Activated gamma-delta T cell (primary cell): ENCODE measurements around the gene KLHL29.

ENCODE experiments used
- DNase-seq: peaks from one replicate; lab custom pipeline; 2025; lab: John Stamatoyannopoulos, UW

The KLHL29 gene

DNA sequence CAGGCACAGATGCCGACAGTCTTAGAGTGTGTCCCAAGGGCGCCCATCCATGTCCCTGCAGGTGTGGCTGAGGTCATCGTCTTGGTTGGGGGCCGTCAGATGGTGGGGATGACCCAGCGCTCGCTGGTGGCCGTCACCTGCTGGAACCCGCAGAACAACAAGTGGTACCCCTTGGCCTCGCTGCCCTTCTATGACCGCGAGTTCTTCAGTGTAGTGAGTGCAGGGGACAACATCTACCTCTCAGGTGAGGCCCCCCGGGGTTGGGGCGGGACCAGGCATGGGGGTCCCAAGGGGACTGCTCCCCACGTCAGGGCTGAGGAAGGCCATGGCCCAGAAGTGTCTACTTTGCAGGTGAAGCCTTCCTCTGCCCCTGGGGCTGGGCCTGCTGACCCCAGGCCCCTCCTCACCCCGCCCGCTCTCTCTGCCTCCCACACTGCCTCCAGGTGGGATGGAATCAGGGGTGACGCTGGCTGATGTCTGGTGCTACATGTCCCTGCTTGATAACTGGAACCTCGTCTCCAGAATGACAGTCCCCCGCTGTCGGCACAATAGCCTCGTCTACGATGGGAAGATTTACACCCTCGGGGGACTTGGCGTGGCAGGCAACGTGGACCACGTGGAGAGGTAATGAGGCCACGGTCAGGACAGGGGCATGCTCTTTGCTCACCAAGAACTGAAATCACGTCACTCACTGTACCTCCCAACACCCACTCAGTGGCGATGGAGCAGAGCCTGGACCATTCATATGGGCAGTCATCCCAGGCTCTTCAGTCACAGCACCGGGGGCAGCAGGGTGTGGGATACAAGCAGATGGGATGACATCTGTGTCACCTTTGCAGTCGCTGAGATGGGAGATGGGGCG, 311.1 kb downstream of the KLHL29 start:
- no peak for DNase-seq

DNA sequence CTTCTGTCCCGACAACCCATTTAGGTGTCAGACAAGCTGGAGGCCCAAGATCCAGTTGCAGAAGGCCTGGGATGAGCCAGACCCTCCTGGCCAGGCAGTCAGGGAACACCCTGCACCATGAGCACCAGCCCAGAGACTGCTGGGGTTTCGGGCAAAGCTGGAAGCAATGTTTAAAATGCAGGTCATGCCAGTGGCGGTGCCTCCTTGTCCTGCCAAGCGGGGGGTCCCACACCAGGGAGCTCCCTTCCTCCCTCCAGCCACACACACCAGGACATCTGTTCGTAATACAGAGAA, 311.7 kb downstream of the KLHL29 start:
- no peak for DNase-seq

DNA sequence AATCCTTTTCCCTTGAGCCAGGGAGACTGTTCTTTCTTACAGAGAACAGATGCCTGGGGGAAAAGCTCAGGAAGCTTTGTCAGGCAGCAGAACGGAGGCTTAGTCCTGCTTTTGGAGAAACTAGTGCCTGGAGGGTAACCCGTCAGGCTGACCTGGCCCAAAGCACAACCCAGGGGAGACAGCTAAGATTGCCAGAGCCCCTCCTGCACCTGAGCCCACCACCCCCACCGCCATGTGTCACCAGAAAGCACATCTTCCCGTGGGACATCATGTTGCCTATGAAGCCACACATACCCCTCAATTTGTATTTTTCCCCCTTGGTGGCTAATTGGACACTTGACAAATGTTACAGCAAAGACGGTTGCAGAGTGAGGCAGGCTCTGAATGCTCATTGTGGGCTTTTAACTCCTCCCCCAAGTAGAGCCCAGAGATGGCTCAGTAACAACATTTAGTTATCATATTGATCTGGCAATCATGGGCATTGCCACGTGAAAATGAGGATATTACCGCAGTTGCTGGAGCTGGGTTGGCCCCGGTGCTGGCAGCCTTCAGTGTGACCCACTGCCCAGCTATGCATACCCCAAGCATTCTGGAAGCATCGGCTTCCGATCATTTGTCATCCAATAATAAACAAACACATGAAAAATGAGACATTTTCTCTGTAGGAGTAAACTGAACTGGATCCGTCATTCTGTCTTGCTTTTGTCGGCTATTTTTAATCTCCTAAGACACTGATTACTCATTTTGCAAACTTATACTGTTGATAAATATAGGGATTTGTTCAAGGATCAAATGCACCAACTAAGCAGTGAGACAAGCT, 312.5 kb downstream of the KLHL29 start:
- no peak for DNase-seq

DNA sequence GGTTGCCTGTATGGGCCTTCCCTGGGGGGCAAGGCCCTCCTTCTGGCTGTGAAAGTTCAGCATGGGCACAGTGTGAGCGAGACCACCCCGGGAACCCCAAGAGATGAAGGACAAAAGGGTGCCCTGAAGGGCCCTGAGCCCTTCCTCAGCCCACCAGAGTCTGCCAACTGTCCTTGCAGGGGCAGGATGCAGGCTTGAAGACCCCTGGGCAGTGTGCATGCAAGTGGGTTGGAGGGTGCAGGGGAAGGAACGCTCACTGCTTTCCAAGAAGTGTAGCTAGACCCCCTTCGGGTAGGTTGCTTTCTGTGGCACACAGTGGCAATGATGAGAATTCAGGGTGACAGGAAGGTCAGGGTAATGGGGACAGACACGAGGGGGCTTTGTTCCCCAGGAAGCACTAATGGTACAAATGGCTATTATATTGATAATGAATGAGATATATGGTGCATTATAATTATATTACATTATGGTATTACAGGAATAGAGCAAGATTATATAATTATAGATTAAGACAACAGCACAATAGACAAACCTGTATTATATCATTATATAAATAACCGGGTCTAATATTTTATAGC, 313.2 kb downstream of the KLHL29 start:
- no peak for DNase-seq

DNA sequence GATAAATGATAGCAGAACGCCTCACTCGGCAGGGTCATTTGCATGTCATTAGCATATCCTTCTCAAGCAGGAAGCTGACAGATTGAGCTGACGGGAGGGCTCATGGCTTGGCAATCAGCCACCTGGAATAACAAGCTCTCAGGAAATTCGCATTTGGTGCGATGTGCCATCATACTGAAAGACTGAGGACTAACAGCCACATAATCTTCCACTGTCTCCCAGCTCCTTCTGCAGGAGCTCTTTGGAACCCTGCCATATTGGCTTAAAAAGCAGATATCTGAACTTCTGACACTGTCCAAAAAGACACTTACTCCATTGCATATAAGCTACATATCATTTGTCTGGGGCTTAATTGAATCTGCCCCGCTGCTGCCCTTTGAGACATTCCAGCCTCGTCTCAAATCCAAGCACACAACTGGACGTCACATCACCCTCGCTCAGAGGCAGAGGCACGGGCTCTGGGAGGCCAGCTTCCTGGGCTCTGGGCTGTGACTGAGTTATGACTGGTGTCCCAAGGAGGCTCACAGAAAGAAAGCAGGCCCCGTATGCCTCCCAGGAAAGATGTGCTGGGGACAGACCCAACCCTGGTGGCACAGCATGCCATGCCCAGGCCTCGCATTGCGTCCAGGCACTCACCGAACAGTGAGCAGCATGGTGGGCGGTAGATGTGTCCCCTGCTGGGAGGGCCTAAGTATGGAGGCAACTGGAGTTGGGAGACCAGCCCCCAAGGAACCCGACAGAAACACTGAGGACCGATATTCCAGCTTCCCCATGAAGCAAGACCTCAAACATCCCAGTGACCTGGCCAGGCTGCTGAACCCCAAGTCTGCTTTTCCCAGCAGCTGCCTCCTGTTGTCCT, 314.0 kb downstream of the KLHL29 start:
- DNase-seq = no peak

DNA sequence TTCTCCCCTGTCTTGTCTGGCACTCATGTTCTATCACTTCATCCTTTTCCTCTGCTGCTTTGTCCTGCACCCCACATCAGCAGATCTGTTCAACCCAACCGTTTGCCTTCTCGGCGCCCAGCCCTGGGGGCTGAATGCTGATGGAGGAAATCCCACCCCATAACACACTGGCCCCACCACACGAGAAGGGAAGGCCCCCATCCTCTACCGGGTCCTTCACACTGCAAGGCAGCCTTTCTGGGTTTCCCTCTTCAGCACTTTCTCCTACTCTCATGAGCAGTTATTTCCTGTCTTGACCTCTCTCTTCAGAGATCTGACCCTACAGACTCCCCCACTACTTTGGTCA, 314.6 kb downstream of the KLHL29 start:
- no peak for DNase-seq

DNA sequence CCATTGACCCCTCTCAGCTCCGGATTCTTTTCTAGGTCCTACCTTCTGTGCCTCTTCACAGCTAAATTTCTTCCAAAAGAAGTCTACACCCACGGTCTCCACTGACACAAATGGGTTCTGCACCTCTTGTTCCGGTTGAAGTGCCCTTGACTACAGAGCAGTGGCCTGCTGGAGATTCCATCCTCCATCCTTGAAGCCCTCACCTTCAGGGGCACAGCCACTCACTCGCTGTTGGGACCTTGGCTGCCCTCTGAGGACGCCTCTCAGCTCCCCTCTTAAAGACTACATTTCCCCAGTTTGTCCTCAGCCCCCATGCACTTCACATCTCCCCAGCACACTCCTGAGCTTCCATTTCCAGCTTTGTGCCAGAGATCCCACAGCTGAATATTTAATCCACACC, 315.6 kb downstream of the KLHL29 start:
- DNase-seq = no peak

DNA sequence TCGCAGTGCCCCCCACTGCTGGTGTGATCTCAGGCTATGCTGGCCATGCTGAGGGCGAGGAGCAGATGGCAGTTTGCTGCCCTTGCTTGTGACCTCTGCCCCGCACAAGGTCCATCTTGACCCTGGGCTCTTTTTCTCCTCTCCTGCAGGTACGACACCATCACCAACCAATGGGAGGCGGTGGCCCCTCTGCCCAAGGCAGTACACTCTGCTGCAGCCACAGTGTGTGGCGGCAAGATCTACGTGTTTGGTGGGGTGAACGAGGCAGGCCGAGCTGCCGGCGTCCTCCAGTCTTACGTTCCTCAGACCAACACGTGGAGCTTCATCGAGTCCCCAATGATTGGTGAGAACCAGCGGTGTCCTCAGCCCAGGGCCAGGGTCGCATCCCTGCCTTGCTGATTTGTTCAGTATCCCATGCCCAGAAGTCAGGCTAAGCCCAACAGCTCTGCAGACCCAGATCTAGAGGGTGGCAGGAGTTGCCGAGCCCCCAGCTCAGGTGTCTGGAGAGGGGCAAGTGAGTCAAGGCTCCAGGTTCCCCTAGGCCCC, 318.1 kb downstream of the KLHL29 start:
- DNase-seq = no peak

DNA sequence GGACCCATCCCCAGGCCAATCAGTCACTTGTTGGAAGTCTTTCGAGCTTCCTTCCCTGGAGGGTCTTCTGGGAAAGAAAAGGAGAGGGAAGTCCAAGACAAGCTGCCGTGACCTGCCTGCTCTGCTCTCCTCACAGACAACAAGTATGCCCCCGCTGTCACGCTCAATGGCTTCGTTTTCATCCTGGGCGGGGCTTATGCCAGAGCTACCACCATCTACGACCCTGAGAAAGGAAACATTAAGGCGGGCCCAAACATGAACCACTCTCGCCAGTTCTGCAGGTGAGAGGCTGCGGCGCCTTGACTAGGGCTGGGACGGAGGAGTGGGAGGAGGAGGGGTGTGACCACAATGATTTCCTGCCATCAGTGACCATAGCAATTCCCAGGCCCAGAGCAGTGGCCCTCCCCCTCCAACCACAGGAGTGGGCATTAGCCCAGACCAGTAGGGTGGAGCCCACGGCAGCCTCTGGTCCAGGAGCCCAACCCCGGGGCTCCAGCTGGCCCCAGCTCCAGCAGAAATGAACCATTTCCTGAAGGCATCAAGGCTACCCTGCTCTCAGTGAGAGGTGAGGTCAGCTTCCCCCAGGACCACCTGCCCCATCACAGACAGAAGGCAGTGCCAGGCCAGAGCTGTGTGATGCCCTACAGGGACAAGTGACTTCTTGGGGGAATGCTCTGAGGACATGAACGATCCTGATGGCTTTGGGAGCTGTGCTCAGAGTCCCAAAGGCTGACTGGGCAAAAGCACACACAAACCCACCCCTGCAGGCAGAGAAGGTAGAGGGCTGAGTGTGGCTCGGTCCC, 318.8 kb downstream of the KLHL29 start:
- DNase-seq = no peak

DNA sequence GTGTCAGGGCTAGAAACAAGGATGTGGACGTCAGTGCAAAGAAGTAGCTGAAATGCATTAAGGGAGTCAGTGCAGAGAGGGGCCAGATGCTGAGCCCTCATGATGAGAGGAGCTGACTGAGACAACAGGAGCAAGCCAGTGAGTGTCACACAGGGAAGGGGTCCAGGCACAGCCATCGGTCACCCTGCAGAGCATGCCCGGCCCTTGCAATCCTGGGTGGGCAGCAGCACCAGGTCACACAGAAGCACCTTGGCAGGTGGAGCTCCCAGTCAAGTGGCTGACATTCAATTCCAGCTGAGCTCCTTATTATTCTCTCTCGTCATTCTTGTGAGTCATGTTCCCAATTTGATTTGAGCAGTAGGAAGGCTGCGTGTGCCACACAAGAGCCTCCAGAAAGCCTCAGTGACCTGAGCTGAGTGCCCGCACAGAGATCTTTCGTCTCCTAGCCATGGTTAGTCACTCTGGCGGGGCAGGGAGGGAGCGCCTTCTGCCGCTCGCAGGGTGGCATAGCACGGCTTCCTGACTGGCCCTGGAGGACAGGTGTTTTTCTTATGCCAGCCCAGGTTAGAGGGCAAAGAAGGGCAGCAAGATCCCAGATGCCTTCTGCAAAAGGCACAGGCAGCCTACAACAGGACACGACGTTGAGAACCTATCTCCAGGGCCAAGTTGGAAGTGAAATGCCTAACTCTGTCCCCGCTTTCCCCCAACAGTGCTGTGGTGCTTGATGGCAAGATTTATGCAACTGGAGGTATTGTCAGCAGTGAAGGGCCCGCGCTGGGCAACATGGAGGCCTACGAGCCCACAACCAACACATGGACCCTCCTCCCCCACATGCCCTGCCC, 321.0 kb downstream of the KLHL29 start:
- DNase-seq = no peak

DNA sequence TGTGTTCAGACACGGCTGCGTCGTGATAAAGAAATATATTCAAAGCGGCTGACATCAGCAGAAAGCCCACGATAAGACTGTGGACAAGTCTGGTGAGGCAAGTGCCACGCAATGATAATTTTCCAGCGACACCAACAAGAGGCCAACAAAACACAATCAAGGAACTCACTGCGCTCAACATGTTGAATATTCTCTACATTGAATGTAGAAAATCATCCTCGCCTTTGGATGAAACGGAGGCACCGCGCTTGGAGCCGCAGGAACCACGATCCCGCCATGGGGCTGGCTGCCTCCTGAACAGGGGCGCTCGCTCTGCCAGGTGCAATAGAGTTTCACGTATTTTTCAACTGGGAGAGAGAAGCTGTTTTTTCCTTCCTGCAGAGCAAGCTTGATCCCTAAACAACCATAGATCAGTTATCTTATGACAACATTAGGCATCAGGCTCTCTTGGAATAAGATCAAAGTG, 321.7 kb downstream of the KLHL29 start:
- DNase-seq = no peak

DNA sequence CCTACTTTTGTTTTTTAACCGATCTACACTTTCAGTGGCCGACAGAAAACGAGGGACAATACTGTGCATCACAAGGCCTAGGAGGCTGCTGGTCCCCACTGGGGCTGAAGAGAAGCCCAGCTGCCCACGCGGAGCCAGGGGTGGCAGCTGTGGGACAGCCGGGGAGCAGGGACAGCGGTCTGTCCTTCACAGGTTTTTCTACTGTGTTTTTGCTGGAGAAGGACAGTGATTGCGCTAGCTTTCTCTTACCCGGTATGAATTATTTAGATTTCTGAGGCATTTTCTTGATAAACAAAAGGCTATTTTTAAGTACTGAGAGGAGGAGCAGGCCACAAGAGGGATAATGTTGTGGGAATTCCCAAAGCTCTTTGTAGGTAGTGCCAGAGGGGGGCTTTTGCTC, 322.1 kb downstream of the KLHL29 start:
- no peak for DNase-seq

DNA sequence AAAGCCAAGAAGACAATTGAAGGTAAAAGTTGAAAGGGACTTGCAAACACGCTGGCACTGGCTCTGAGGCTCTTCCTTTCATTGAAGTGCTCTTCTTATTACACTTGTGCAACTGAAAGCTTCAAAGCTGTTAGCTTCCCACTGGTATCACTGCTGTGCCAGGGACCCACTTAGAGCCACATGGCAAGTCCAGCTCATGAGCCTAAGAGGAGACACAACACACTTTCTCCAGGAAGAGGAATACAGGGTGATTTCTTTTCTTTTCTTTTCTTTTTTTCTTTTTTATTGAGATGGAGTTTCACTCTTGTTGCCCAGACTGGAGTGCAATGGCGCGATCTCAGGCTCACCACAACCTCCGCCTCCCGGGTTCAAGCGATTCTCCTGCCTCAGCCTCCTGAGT, 323.8 kb downstream of the KLHL29 start:
- no peak for DNase-seq

DNA sequence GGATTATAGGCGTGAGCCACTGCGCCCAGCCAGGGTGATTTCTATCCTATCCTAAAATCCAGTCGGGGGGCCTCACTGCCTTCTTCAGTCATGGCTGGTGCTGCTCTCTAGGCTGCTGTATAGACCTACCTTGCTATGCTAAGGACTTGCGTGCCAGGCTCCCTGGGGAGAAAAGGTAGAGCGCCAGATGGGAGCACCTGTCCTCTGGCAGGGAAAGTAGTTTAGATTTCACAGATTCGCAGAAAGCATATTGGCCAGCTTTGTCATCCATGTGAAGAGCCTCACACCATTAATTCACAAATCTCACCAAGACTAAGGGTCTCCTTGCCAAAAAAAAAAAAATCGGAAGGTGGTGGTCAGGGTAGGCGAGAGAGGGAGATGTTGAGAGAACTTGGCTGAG, 324.3 kb downstream of the KLHL29 start:
- DNase-seq = no peak

DNA sequence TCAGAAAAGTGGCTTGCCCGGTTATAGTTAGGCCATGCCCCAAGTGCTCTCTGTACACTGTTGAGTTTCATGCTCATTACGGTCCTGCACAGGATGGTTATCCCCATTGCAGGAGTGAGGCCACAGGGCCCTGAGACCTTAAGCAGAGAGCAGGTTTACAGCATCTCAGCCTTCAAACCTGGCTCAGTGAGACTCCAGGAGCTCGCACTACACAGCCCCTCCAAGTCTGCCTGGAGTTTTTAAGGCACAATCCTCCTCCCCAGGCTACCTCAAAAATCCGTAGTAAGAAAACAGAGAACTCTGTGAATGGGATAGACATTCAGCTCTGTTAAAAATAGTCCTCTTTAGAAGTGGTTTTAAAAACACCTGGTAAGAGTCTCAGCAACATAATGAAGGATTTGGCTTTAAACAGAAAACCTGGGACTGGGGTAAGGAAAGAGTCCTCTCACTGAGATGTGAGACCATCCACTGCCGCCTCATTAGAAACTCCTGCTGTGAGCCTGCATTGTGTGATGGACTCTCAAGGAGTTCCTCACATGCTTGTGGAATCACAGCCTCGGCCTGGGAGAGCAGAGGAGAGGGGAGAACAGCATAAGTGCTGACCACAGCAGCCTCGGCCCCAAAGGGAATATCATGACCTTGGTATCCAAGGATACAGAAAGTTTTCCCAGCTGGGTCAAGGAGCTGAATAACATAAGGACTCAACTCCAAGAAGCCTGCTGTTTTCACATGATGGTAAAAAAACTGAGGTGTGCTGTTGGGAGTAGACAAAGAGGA, 327.2 kb downstream of the KLHL29 start:
- no peak for DNase-seq

DNA sequence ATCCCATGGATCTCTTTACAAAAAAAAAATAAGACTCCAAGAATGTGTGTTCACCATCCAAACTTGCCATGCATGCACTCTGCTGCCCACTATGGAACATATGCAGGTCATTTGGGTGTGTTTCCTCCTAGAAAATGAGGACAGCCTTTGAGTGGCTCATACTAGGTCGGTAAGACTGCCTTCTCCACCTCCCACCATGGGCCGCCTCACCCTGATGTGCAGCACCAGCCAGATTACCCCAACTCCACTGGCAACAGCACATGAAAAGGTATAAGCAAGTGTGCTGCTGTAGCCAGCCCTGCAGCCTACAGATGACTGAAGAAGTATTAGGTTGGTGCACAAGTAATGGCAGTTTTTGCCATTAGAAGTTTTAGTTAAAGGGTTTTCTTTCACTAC, 327.8 kb downstream of the KLHL29 start:
- no peak for DNase-seq

DNA sequence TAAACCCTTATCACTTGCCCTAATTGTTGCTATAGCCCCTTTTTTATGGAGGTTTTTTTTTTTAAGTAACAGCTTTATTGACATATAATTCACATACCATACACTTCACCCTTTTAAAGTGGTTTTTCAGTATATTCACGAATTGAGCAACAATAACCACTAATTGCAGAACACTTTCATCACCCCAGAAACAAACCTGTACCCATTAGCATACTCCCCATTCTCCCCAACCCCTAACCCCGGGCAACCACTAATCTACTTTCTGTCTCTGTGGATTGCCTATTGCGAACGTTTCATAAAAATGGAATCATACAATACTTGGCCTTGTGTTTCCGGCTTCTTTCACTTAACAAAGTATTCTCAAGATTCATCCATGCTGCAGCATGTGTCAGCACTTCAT, 328.4 kb downstream of the KLHL29 start:
- DNase-seq = no peak

DNA sequence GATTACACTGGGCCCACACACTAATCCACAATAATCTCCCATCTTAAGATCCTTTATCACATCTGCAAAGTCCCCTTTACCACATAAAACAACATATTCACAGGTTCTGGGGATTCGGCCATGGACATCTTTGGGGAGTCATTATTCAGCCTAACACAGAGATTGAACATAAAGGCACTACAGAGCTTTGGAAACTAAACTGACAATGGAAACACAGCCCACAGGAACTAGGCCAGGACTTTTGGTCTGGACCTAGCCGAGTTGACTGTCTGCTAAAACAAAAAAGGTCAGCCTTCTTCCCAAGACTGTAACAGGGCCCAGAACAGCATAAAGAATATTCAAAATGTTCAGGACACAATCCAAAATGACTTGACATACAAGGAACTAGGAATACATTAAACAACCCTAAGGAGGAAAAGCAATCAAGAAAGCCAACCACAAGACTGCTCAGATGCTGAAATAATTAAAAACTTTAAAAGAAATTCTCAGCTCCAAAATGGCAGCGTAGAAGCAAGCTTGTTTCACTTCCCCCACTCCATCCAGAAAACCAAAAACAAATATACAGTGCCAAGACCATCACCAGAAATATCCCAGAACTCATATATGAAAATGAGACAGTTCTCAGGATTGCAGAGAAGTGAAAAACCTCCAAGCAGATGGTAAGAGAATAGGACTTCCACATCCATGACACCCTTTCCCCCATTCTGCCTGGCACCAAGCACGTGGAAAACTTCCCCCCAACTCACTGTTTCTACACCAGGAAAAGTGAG, 334.1 kb downstream of the KLHL29 start:
- DNase-seq = no peak

DNA sequence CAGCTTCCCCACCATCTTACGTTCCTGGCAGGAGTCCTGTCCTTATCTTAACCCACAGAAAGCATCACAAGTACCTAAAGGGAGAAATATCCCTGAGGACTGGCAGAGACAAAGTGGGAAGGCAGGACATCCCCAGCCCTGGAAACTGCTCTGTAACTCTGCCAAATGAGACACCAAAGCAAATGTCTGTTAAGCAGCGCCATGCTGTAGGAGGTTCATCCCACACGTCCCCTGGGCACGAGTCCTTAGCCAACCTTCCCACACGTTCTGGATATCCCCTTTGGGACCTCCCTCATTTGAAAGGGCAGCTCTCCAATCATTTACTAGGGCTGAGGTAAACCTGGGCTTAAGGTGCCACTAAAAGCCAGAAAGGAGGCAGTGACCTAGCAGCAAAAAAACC, 334.7 kb downstream of the KLHL29 start:
- no peak for DNase-seq
